Smooth muscle cell (in vitro differentiated cells): ENCODE measurements around the gene THRA. TPM values are rescaled to one million over a fixed set of nuclear protein-coding genes. Genes with fewer than 3 reads are reported as not detected.

Source experiments
- DNase-seq: peaks from one replicate; lab custom pipeline; 2025; ENCODE audit not compliant: unreplicated experiment; lab: John Stamatoyannopoulos, UW
- H2AFZ ChIP-seq: fragments of 200-600 bp; sonication (generic); 2 replicates; pipeline ENCODE4 v1.6.0; 2016; ENCODE audit warnings: antibody characterized with exemption, low read depth, mild to moderate bottlenecking
- H3F3A ChIP-seq: fragments of 200-600 bp; sonication (generic); 2 replicates; pipeline ENCODE4 v1.6.0; 2017; ENCODE audit warnings: antibody characterized with exemption, low read depth
- H3K27ac ChIP-seq: fragments of 200-600 bp; sonication (generic); 2 replicates; pipeline ENCODE4 v1.5.1; 2016; ENCODE audit warnings: low read depth, mild to moderate bottlenecking
- H3K27me3 ChIP-seq: fragments of 200-600 bp; sonication (generic); 2 replicates; pipeline ENCODE4 v1.6.1; 2016; ENCODE audit warnings: low read depth, mild to moderate bottlenecking
- H3K36me3 ChIP-seq: fragments of 200-600 bp; sonication (generic); 2 replicates; pipeline ENCODE4 v1.5.1; 2016; ENCODE audit warnings: low read depth
- H3K4me1 ChIP-seq: fragments of 200-600 bp; sonication (generic); 2 replicates; pipeline ENCODE4 v1.5.1; 2016; ENCODE audit warnings: low read depth
- H3K4me2 ChIP-seq: fragments of 200-600 bp; sonication (generic); 2 replicates; pipeline ENCODE4 v1.6.0; 2016; ENCODE audit warnings: mild to moderate bottlenecking
- H3K4me3 ChIP-seq: fragments of 200-600 bp; sonication (generic); 2 replicates; pipeline ENCODE4 v1.5.1; 2016; ENCODE audit warnings: mild to moderate bottlenecking
- H3K79me2 ChIP-seq: fragments of 200-600 bp; sonication (generic); 2 replicates; pipeline ENCODE4 v1.6.0; 2016; ENCODE audit warnings: low read depth, mild to moderate bottlenecking
- H3K9ac ChIP-seq: fragments of 200-600 bp; sonication (generic); 2 replicates; pipeline ENCODE4 v1.6.0; 2016; ENCODE audit warnings: low read depth
- H3K9me3 ChIP-seq: fragments of 200-600 bp; sonication (generic); replicated peaks from 2 replicates; pipeline ENCODE4 v1.5.1; 2016; ENCODE audit warnings: low read depth
- H4K20me1 ChIP-seq: fragments of 200-600 bp; sonication (generic); 2 replicates; pipeline ENCODE4 v1.6.0; 2016; ENCODE audit warnings: low read depth
- CTCF ChIP-seq: fragments of 200-600 bp; sonication (generic); IDR thresholded peaks from 2 replicates; pipeline ENCODE4 v1.5.1; 2017; ENCODE audit warnings: borderline replicate concordance, mild to moderate bottlenecking, antibody characterized with exemption; ENCODE audit not compliant: insufficient read depth, poor library complexity, severe bottlenecking
- WGBS: methylation state at CpG from one replicate; pipeline ENCODE4 v1.1.7; 2016; ENCODE audit warnings: low lambda C conversion rate; 5-methylcytosine and 5-hydroxymethylcytosine counted together
- polyA plus RNA-seq: library from polyadenylated mRNA; unstranded; fragments of >200 nt; fragmentation: Nextera tagmentation; extraction: Ambion mirVana; gene quantifications from 2 replicates; pipeline ENCODE4 v1.2.1, GENCODE V29; 2016
- total RNA-seq: library from RNA; depleted of rRNA; stranded (reverse); fragments of >200 nt; gene quantifications from 2 replicates; pipeline ENCODE4 v1.2.3, GENCODE V29; 2014

THRA gene
- total and polyA plus RNA-seq, 2 experiments from 2014 or later: 15.6 to 21.2 TPM

- Histone ChIP-seq H3K79me2 (peaks cover 23% of the 10 kb centered on the region), H3K9ac (no peak overlapping the region), H4K20me1 (peaks cover 54% of the 10 kb centered on the region), H3K4me1 (peaks cover 57% of the 10 kb centered on the region), H3K27ac (no peak overlapping the region), H3K4me2 (peak overlapping the region; percentile 94), H3K36me3 (no peaks in the 10 kb centered on the region), H2AFZ (no peak overlapping the region), H3F3A (peaks cover 5% of the 10 kb centered on the region), H3K9me3 (no peaks in the 10 kb centered on the region), H3K4me3 (peak overlapping the region; percentile 48), H3K27me3 (no peaks in the 10 kb centered on the region)
- 63% methylated on average over 13 of the region's 14 CpGs for WGBS
- peak; percentile 29 for TF ChIP-seq CTCF
- no peak for DNase-seq
Measured at GRCh38 chr17:40069751-40070708, 7.3 kb downstream of the THRA start.

- Histone ChIP-seq H3K79me2 (peaks cover 20% of the 10 kb centered on the region), H3K4me3 (peak overlapping the region; percentile 16), H3K4me1 (peaks cover 54% of the 10 kb centered on the region), H3K27me3 (no peaks in the 10 kb centered on the region), H3K4me2 (peak overlapping the region; percentile 57), H3K9ac (no peak overlapping the region), H2AFZ (no peak overlapping the region), H3K36me3 (no peaks in the 10 kb centered on the region), H3K9me3 (no peaks in the 10 kb centered on the region), H3F3A (peaks cover 7% of the 10 kb centered on the region), H4K20me1 (peaks cover 48% of the 10 kb centered on the region), H3K27ac (no peak overlapping the region)
- 59% methylated on average over 7 of the region's 8 CpGs for WGBS
- DNase-seq: no peak
- no peak for TF ChIP-seq CTCF
Measured at GRCh38 chr17:40070709-40071312, 8.0 kb downstream of the THRA start.

GRCh38 chr17:40071313-40072039 lies 8.7 kb downstream of the THRA start:
- Histone ChIP-seq H3K9me3 (no peaks in the 10 kb centered on the region), H3K4me3 (no peak overlapping the region), H3K27ac (no peak overlapping the region), H4K20me1 (peaks cover 50% of the 10 kb centered on the region), H2AFZ (no peak overlapping the region), H3K4me1 (peaks cover 54% of the 10 kb centered on the region), H3K4me2 (peak overlapping the region; percentile 57), H3K36me3 (no peaks in the 10 kb centered on the region), H3K9ac (no peak overlapping the region), H3K79me2 (peaks cover 20% of the 10 kb centered on the region), H3K27me3 (no peaks in the 10 kb centered on the region), H3F3A (peaks cover 7% of the 10 kb centered on the region)
- TF ChIP-seq CTCF: no peak
- DNase-seq: no peak
- 82% methylated on average over 16 of the region's 16 CpGs for WGBS
